ENCODE results near the gene GMPR2.
"Not testable (repeated sequence)": the region's sequence is repeated elsewhere in the genome, so short reads cannot be mapped to it uniquely, and the experiment has no call there.

Gene GMPR2

GRCh38 chr14:24235804-24236688 is 3.3 kb downstream of the GMPR2 start:
- peak overlapping the region; percentile 87 for H3K27ac Mint-ChIP-seq
- H3K27me3 Mint-ChIP-seq, result no peaks in the 10 kb centered on the region
- no peak overlapping the region for H3K4me3 Mint-ChIP-seq
- H3K4me1 Mint-ChIP-seq, result peaks cover 84% of the 10 kb centered on the region
- peaks cover 17% of the 10 kb centered on the region for H3K36me3 Mint-ChIP-seq
- no peaks in the 10 kb centered on the region for H3K9me3 Mint-ChIP-seq

- H3K9me3 Mint-ChIP-seq, result no peaks in the 10 kb centered on the region
- peak overlapping the region; percentile 77 for H3K27ac Mint-ChIP-seq
- H3K4me3 Mint-ChIP-seq, result no peak overlapping the region
Measured at GRCh38 chr14:24236689-24237462, 4.1 kb downstream of the GMPR2 start.

GRCh38 chr14:24237463-24237955 is 4.8 kb downstream of the GMPR2 start:
- no peaks in the 10 kb centered on the region for H3K27me3 Mint-ChIP-seq
- peak overlapping the region; percentile 77 for H3K27ac Mint-ChIP-seq
- no peaks in the 10 kb centered on the region for H3K9me3 Mint-ChIP-seq
- H3K4me1 Mint-ChIP-seq, result peaks cover 81% of the 10 kb centered on the region
- H3K36me3 Mint-ChIP-seq, result peaks cover 17% of the 10 kb centered on the region
- H3K4me3 Mint-ChIP-seq, result no peak overlapping the region

More at GRCh38 chr14:24236689-24237462, 4.1 kb downstream of the GMPR2 start:
- peaks cover 17% of the 10 kb centered on the region for H3K36me3 Mint-ChIP-seq
- H3K4me1 Mint-ChIP-seq, result peaks cover 81% of the 10 kb centered on the region
- no peaks in the 10 kb centered on the region for H3K27me3 Mint-ChIP-seq

GRCh38 chr14:24238123-24238522 is 5.4 kb downstream of the GMPR2 start:
- Mint-ChIP-seq H3K4me3 (peak overlapping the region; percentile 40), H3K4me1 (peaks cover 82% of the 10 kb centered on the region), H3K36me3 (peaks cover 17% of the 10 kb centered on the region), H3K27me3 (no peaks in the 10 kb centered on the region), H3K9me3 (no peaks in the 10 kb centered on the region), H3K27ac (peak overlapping the region; percentile 93)

- H3K36me3 Mint-ChIP-seq, result peaks cover 17% of the 10 kb centered on the region
- H3K9me3 Mint-ChIP-seq, result no peaks in the 10 kb centered on the region
- H3K27ac Mint-ChIP-seq, result peak overlapping the region; percentile 93
- H3K4me3 Mint-ChIP-seq, result peak overlapping the region; percentile 40
- peaks cover 79% of the 10 kb centered on the region for H3K4me1 Mint-ChIP-seq
- no peaks in the 10 kb centered on the region for H3K27me3 Mint-ChIP-seq
Measured at GRCh38 chr14:24238527-24239037, 5.9 kb downstream of the GMPR2 start.

GRCh38 chr14:24240110-24240918 is 7.6 kb downstream of the GMPR2 start:
- Mint-ChIP-seq H3K4me1 (peaks cover 71% of the 10 kb centered on the region), H3K36me3 (peaks cover 17% of the 10 kb centered on the region)

GRCh38 chr14:24241829-24242443 is 9.2 kb downstream of the GMPR2 start:
- H3K27ac Mint-ChIP-seq, result peak overlapping the region; percentile 98

More at GRCh38 chr14:24240110-24240918, 7.6 kb downstream of the GMPR2 start:
- Mint-ChIP-seq H3K27ac (peak overlapping the region; percentile 82), H3K4me3 (peak overlapping the region; percentile 97), H3K9me3 (no peaks in the 10 kb centered on the region), H3K27me3 (no peaks in the 10 kb centered on the region)

GRCh38 chr14:24243336-24243836 is 10.7 kb downstream of the GMPR2 start:
- Mint-ChIP-seq H3K27me3 (no peaks in the 10 kb centered on the region), H3K4me3 (peak overlapping the region; percentile 97), H3K9me3 (no peaks in the 10 kb centered on the region), H3K4me1 (peaks cover 60% of the 10 kb centered on the region), H3K36me3 (peaks cover 7% of the 10 kb centered on the region), H3K27ac (peak overlapping the region; percentile 98)

More at GRCh38 chr14:24241829-24242443, 9.2 kb downstream of the GMPR2 start:
- Mint-ChIP-seq H3K36me3 (peaks cover 16% of the 10 kb centered on the region), H3K4me3 (peak overlapping the region; percentile 97), H3K4me1 (peaks cover 61% of the 10 kb centered on the region), H3K9me3 (no peaks in the 10 kb centered on the region), H3K27me3 (no peaks in the 10 kb centered on the region)

GRCh38 chr14:24245350-24245749 is 12.6 kb downstream of the GMPR2 start:
- H3K9me3 Mint-ChIP-seq, H3K4me3 Mint-ChIP-seq, H3K27ac Mint-ChIP-seq, H3K27me3 Mint-ChIP-seq: not testable (repeated sequence)
- H3K4me1 Mint-ChIP-seq, result peaks cover 45% of the 10 kb centered on the region
- peaks cover 11% of the 10 kb centered on the region for H3K36me3 Mint-ChIP-seq

- Mint-ChIP-seq H3K36me3 (peaks cover 10% of the 10 kb centered on the region), H3K4me1 (peaks cover 35% of the 10 kb centered on the region), H3K27ac (peak overlapping the region; percentile 86), H3K27me3 (no peaks in the 10 kb centered on the region), H3K9me3 (no peaks in the 10 kb centered on the region), H3K4me3 (peak overlapping the region; percentile 72)
Measured at GRCh38 chr14:24246765-24247212, 14.1 kb downstream of the GMPR2 start.

GRCh38 chr14:24247422-24247821 is 14.7 kb downstream of the GMPR2 start:
- H3K9me3 Mint-ChIP-seq, result no peaks in the 10 kb centered on the region
- peak overlapping the region; percentile 53 for H3K27ac Mint-ChIP-seq
- H3K36me3 Mint-ChIP-seq, result peaks cover 10% of the 10 kb centered on the region
- H3K4me3 Mint-ChIP-seq, result peak overlapping the region; percentile 64
- peaks cover 35% of the 10 kb centered on the region for H3K4me1 Mint-ChIP-seq
- H3K27me3 Mint-ChIP-seq, result no peaks in the 10 kb centered on the region

- Mint-ChIP-seq H3K27ac (peak overlapping the region; percentile 68), H3K36me3 (peaks cover 12% of the 10 kb centered on the region), H3K4me1 (peaks cover 26% of the 10 kb centered on the region), H3K9me3 (no peaks in the 10 kb centered on the region), H3K27me3 (no peaks in the 10 kb centered on the region), H3K4me3 (no peak overlapping the region)
Measured at GRCh38 chr14:24249230-24250021, 16.7 kb downstream of the GMPR2 start.

GRCh38 chr14:24250354-24250753 is 17.6 kb downstream of the GMPR2 start:
- Mint-ChIP-seq H3K36me3 (peaks cover 12% of the 10 kb centered on the region), H3K27ac (peak overlapping the region; percentile 42), H3K4me1 (peaks cover 22% of the 10 kb centered on the region), H3K9me3 (no peaks in the 10 kb centered on the region), H3K4me3 (no peak overlapping the region), H3K27me3 (no peaks in the 10 kb centered on the region)

GRCh38 chr14:24251880-24252288 is 19.2 kb downstream of the GMPR2 start:
- H3K27me3 Mint-ChIP-seq, result no peaks in the 10 kb centered on the region
- H3K4me3 Mint-ChIP-seq, result no peak overlapping the region
- H3K36me3 Mint-ChIP-seq, result peaks cover 13% of the 10 kb centered on the region
- peaks cover 18% of the 10 kb centered on the region for H3K4me1 Mint-ChIP-seq
- H3K27ac Mint-ChIP-seq, result no peak overlapping the region
- H3K9me3 Mint-ChIP-seq, result no peaks in the 10 kb centered on the region
